B cell (primary cell): ENCODE data around the gene TNFRSF17. TPM values are rescaled to one million over a fixed set of nuclear protein-coding genes. Genes with fewer than 3 reads are reported as not detected.

Source experiments
- ATAC-seq: fragments of 200-7000 bp; cut with Tn5 transposase; one replicate; pipeline ENCODE4 v1.10.0; 2021; ENCODE audit warnings: low read depth, mild to moderate bottlenecking, moderate number of reproducible peaks, moderate library complexity
- CTCF ChIA-PET: fragments of 350-600 bp; sonication (Branson Sonifier 250); formaldehyde crosslinking; loops from one replicate; lab custom pipeline; 2021; ENCODE audit warnings: antibody characterized with exemption, inconsistent platforms; lab: Charles Lee
- POLR2A ChIA-PET: fragments of 350-600 bp; sonication (Branson Sonifier 250); formaldehyde crosslinking; loops from one replicate; lab custom pipeline; 2021; ENCODE audit warnings: antibody characterized with exemption; lab: Charles Lee
- DNase-seq: peaks from one replicate; pipeline ENCODE4 v3.0.0; 2013
- H2AFZ ChIP-seq: 2 replicates; pipeline ENCODE4 v1.6.1; 2012; ENCODE audit warnings: mild to moderate bottlenecking, low read depth, low read length; ENCODE audit not compliant: insufficient read depth, poor library complexity, severe bottlenecking
- H3K27ac ChIP-seq, 2 donors: 1 replicate in 1 of 2; 2 replicates in 1 of 2; pipeline ENCODE4 v1.5.1; 2012 to 2013; ENCODE audit warnings: low read length in 2 of 2, mild to moderate bottlenecking in 2 of 2, moderate library complexity in 1 of 2
- H3K27me3 ChIP-seq, 4 experiments: fragments of 200-600 bp in 1 of 4; sonication (generic) in 1 of 4; replicated peaks in 1 of 4; 1 replicate in 2 of 4; 2 replicates in 2 of 4; pipeline versions ENCODE4 v1.6.1 to v1.7.0; 2013 to 2016; ENCODE audit warnings: low read length in 3 of 4, mild to moderate bottlenecking in 2 of 4, mixed read lengths in 1 of 4, moderate library complexity in 1 of 4; ENCODE audit not compliant: insufficient read depth in 4 of 4, control insufficient read depth in 3 of 4; ENCODE audit errors: control extremely low read depth in 1 of 4
- H3K36me3 ChIP-seq, 2 experiments: replicated peaks in 1 of 2; 1 replicate in 1 of 2; 2 replicates in 1 of 2; pipeline versions ENCODE4 v1.6.1 to v1.7.1; 2013; ENCODE audit warnings: low read length in 1 of 2; ENCODE audit not compliant: insufficient read depth in 2 of 2, control insufficient read depth in 1 of 2; ENCODE audit errors: control extremely low read depth in 1 of 2, extremely low read depth in 1 of 2
- H3K4me1 ChIP-seq, 2 donors: fragments of 200-600 bp in 1 of 2; sonication (generic) in 1 of 2; 1 replicate in 1 of 2; 2 replicates in 1 of 2; pipeline versions ENCODE4 v1.5.1 to v1.6.1; 2013 to 2017; ENCODE audit warnings: low read length in 2 of 2; ENCODE audit not compliant: control insufficient read depth in 2 of 2, insufficient read depth in 2 of 2
- H3K4me2 ChIP-seq: replicated peaks from 2 replicates; pipeline ENCODE3; 2012; ENCODE audit warnings: mild to moderate bottlenecking, low read depth, low read length; ENCODE audit not compliant: poor library complexity, severe bottlenecking
- H3K4me3 ChIP-seq, 5 experiments: fragments of 200-600 bp in 1 of 5; sonication (generic) in 1 of 5; 1 replicate in 3 of 5; 2 replicates in 2 of 5; pipeline versions ENCODE4 v1.5.1 to v1.7.0; 2011 to 2016; ENCODE audit warnings: low read length in 4 of 5, mild to moderate bottlenecking in 4 of 5, low read depth in 2 of 5, control low read depth in 1 of 5, moderate library complexity in 1 of 5; ENCODE audit not compliant: insufficient read depth in 1 of 5; ENCODE audit errors: control extremely low read depth in 1 of 5, extremely low read depth in 1 of 5
- H3K79me2 ChIP-seq: fragments of 200-600 bp; sonication (generic); one replicate; pipeline ENCODE4 v1.6.0; 2016; ENCODE audit warnings: low read length; ENCODE audit not compliant: control insufficient read depth, insufficient read depth
- H3K9ac ChIP-seq: fragments of 200-600 bp; sonication (generic); 2 replicates; pipeline ENCODE4 v1.6.1; 2017; ENCODE audit warnings: mild to moderate bottlenecking, low read length, moderate library complexity
- H3K9me3 ChIP-seq, 3 donors: one replicate each; pipeline versions ENCODE4 v1.6.1 to v1.7.1; 2013; ENCODE audit warnings: low read length in 2 of 3; ENCODE audit not compliant: control insufficient read depth in 2 of 3, insufficient read depth in 1 of 3; ENCODE audit errors: control extremely low read depth in 1 of 3
- H4K20me1 ChIP-seq: 2 replicates; pipeline ENCODE4 v1.6.0; 2012; ENCODE audit warnings: mild to moderate bottlenecking, low read length; ENCODE audit not compliant: insufficient read depth, control insufficient read depth, poor library complexity, severe bottlenecking
- H3K27ac Mint-ChIP-seq: one replicate; pipeline ENCODE4 v1.8.0; 2021; ENCODE audit warnings: mixed read lengths
- H3K27me3 Mint-ChIP-seq: one replicate; pipeline ENCODE4 v1.8.0; 2021; ENCODE audit warnings: mixed read lengths
- H3K4me1 Mint-ChIP-seq: one replicate; pipeline ENCODE4 v1.8.0; 2021; ENCODE audit warnings: mixed read lengths
- H3K4me3 Mint-ChIP-seq: one replicate; pipeline ENCODE4 v1.8.0; 2021; ENCODE audit warnings: mixed read lengths
- H3K9me3 Mint-ChIP-seq: one replicate; pipeline ENCODE4 v1.8.0; 2022; ENCODE audit warnings: mixed read lengths; ENCODE audit not compliant: insufficient read depth
- CTCF ChIP-seq: fragments of 200-600 bp; IDR thresholded peaks from one replicate; pipeline ENCODE4 v1.8.0; 2022; ENCODE audit warnings: antibody characterized with exemption, mild to moderate bottlenecking
- EZH2 ChIP-seq: IDR thresholded peaks from 2 replicates; pipeline ENCODE4 v1.6.1; 2012; ENCODE audit warnings: borderline replicate concordance, low read depth, mild to moderate bottlenecking, moderate library complexity, low read length; ENCODE audit not compliant: insufficient read depth, poor library complexity, severe bottlenecking
- WGBS: methylation state at CpG from one replicate; pipeline ENCODE4 v1.1.5; 2013; ENCODE audit warnings: missing lambda C conversion rate; ENCODE audit not compliant: insufficient coverage; 5-methylcytosine and 5-hydroxymethylcytosine counted together
- intact Hi-C: fragments of 100-400 bp; cut with micrococcal nuclease; formaldehyde crosslinking; loops from one replicate; pipeline ENCODE4 v1.10.0; 2022
- polyA plus RNA-seq: library from polyadenylated mRNA; depleted of rRNA; stranded (reverse); fragments of >200 nt; gene quantifications from 2 replicates; pipeline ENCODE4 v1.2.3, GENCODE V29; 2012
- total RNA-seq, 2 donors: library from RNA; stranded (reverse); fragments of 120-200 nt in 1 of 2; gene quantifications; 1 replicate in 1 of 2; 2 replicates in 1 of 2; pipeline versions ENCODE4 v1.2.3 to v1.2.4, GENCODE V29; 2013 to 2022

TNFRSF17 gene
- total and polyA plus RNA-seq, 2 donors (not counting 1 experiment from before 2014, with no cell fraction given) = 4.6 to 16.4 TPM

- Histone ChIP-seq H3K27ac (peak overlapping the region; percentile 78 to 81), H3K9me3 (peaks cover 0 to 3% (median 0%) of the 10 kb centered on the region in 3 donors), H4K20me1 (no peaks in the 10 kb centered on the region), H3K4me1 (peaks cover 38 to 43% of the 10 kb centered on the region in 2 donors), H2AFZ (no peak overlapping the region), H3K4me3 (peak overlapping the region in 1 of 5 experiments; percentile 44), H3K9ac (peak overlapping the region; percentile 38), H3K36me3 (peaks cover under 1 to 22% of the 10 kb centered on the region in 2 experiments), H3K4me2 (peak overlapping the region; percentile 69), H3K79me2 (peaks cover 37% of the 10 kb centered on the region), H3K27me3 (no peaks in the 10 kb centered on the region)
- WGBS = 70% methylated on average over 4 of the region's 13 CpGs
- POLR2A ChIA-PET = interaction anchor here (0.6 to 1.5 kb wide), 5 partner anchors 12 to 1673 kb away, joined by 3 to 7 read pairs (median 4); no protein-coding TSS in a partner anchor
- CTCF ChIA-PET = interaction anchor here (0.6 to 3.6 kb wide), 4 partner anchors 10 to 57 kb away, joined by 3 to 16 read pairs (median 8); no protein-coding TSS in a partner anchor
- intact Hi-C loops = loop anchor here (1.0 to 2.0 kb wide), 2 partner anchors 10 to 30 kb away; no protein-coding TSS in a partner anchor
- H3K4me3 Mint-ChIP-seq = peak overlapping the region; percentile 77
- H3K27me3 Mint-ChIP-seq = no peaks in the 10 kb centered on the region
- TF ChIP-seq EZH2 (no peak), CTCF (no peak)
- DNase-seq = peak; percentile 75
- H3K4me1 Mint-ChIP-seq = peaks cover 50% of the 10 kb centered on the region
- H3K9me3 Mint-ChIP-seq = no peaks in the 10 kb centered on the region
- ATAC-seq = peak; percentile 60
- H3K27ac Mint-ChIP-seq = peak overlapping the region; percentile 96
Observed at GRCh38 chr16:12010388-12011251, 45.6 kb downstream of the TNFRSF17 start.
